GM18909 (cell line): ENCODE results near the gene TMPRSS4.
"Not testable (repeated sequence)": the region's sequence is repeated elsewhere in the genome, so short reads cannot be mapped to it uniquely, and the experiment has no call there.

Source experiments
- ATAC-seq: cut with Tn5 transposase; IDR thresholded peaks from one replicate; pipeline ENCODE4 v1.9.1; 2021; ENCODE audit warnings: mild to moderate bottlenecking; ENCODE audit not compliant: unreplicated experiment, poor library complexity

The TMPRSS4 gene

GRCh38 chr11:118055966-118056365, 20.9 kb upstream of the TMPRSS4 start:
- no peak for ATAC-seq

DNA sequence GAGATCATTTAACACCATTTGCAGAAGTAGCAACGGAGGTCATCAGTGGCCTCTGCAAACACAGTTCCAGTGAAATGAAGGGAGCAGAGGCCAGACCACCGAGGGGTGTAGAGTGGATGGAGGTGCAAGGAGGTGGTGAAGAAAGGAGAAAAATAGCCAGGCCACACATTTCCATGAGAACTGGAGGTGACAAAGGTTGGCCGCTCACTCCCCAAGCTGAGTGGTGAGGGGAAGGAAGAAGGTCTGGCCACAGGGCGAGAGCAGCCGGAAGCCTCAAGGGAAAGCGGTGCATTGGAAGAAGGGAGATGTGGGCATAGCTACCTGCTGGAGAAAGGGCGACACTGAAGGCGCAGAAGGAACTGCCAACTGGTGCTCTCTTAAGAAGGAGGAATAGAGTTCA, 20.1 kb upstream of the TMPRSS4 start:
- no peak for ATAC-seq

DNA sequence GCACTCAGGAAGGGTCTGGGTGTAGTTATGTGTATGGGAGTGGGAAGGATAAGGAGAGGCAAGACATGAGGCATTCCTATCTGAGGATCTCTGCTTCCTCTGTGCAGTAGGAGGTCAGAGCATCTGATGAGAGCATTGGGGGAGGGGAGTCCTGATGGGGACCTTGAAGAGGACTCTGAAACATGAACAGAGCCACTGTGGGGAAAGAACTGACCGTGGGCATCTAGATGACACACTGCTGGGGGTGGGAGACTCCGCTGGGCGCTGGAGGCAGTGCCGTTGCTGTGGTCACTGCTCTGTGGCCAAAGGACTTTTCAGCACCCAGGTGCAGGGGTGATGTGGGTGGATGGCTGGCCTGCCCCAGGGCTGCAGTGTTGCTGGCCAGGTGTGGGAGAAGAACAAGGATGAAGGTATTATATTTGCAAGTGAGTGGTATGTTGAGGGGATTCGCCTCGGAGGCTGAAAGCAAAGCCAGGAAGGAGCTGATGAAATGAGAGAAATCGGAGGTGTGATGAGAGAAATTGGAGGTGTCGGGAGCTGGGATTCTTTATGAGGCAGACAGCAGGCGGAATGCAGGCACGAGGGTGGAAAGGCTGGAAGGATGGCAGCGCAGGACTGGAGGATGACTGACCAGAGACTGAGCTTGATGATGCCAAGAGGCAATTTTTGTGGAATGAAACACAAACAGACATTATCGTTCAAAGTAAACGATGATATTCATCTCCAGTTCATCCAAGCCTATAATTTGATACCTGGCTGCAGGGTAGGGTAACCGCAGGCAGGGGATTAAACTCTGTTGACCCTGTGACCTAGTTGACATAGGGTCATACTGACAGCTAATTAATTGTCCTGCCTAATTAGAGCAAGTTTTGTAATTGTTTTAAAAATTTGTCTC, 19.4 kb upstream of the TMPRSS4 start:
- ATAC-seq = no peak

DNA sequence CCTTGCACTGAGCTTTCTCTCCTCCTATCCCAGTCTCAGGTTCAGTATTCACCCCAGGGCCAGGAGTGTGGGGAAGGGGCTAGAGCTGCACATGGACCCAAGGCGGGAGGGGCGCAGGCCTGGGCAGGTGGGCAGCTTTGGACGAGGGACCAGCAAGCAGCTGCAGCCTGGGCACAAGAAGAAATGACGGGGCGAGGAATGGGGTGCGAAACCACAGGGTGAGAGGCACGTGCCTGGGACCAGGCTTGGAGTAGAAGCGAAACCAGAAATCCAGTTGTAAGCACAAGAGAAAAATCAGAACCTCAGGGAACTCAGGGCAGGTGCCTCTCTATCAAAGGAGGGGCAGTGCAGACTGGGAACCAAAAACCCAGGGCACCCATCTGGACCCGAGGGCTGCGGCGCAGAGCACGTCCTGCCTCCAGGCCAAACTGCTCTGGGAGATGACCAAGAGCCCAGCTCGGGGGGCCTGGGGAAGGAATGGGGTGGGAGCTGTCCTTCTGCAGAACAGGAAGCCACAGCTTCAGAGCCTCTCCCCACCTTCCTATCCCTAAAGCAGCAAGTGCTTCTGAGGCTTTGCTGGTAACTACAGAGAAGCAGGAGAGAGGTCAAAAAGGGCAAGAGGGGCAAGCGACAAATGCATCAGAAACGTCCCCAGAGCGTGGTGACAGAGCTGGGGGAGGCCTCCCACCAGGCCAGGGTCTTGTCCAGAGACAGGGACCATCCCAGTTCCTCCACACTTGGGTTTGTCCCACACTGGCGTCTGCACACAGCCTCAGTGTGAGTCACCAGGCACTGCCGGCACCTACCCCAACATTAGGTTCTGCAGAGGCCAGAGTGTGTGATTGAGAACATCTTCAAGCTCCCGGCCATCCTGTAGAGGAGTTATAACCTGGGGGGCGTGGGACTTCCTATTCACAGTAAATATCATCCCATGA, 18.3 kb upstream of the TMPRSS4 start:
- no peak for ATAC-seq

DNA sequence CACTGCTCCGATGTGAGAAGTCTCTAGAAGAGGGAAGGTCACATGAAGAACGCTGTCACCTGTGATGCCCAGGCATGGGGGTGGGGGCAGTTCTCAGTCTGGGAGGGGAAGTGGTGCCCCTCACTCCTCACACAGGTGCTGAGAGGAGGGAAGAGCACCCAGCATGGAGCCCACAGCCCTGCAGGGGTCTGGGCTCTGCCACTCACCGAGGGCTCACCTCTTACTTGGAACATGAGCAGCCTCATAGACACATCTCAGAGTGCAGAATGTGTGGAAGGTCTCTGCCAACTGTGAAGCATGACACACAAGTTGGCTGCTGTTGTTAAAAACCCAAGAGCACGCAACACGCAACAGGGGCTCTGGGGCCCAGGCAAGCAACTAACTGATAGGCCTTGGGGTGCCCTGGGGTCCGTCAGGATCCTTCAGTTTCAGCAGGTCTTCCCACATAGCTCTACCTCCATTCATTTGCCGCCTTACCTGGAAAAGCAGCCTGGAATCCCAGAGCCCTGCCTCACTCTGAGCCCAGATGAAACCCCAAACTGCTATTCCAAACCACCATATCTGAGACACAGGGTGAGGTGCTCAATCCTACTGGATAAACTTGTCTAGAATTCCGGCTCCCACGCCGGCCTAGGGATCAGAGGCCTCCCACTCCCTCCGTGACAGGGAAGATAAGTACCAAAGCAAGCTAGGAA, 17.5 kb upstream of the TMPRSS4 start:
- ATAC-seq = no peak

DNA sequence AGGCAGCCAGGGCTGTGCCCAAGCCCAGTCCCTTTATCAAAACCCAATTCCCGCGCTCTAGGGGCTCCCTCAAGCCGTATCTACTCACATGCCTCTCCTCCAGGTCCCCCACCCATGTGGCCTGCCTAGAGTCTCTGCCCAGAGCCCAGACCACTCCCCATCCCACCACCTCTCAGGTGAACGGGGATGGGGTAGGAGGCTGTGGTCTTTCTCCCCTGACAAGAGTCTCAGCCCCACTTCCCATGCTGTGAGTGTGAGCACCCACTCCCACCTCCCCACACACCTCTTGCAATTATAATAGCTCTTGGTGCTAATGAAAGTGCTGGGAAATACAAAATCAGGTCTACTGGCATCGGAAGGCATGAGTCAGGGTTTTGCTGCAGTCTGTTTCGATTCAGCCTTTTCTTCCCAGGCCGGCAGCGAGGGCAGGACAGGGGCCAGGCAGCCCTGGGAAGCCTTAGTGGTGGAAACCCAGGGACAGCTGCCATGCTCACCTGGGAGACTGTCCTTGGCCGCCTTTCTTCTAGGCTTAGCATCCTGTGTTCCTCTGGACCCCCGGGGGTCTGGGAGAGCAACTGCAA, 16.7 kb upstream of the TMPRSS4 start:
- ATAC-seq = no peak

GRCh38 chr11:118060869-118061268, 16.0 kb upstream of the TMPRSS4 start:
- no peak for ATAC-seq

DNA sequence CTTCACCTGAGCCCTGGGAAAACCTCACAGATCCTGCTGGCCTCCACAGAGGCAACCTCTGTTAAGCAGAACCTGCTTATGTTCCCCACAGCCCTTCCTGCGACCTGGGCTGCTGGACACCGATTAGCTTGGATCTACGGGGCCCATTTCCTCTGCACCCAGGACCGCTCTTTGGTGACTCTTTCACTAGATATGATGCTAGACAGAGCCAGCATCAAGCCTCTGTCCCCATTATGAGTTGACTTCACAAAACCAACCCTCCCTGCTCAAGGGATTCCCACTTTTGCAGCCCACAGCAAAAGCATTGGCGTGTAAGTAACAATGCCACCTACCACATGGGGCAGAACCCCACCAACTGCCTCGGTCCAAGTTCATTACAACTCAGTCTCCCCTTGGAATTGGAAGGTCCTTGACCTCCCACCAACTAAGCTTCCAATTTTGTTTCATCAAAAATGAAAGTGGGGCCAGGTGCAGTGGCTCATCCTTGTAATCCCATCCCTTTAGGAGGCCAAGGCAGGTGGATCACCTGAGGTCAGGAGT, 15.2 kb upstream of the TMPRSS4 start:
- ATAC-seq = no peak

GRCh38 chr11:118062181-118062580, 14.7 kb upstream of the TMPRSS4 start:
- not testable (repeated sequence) for ATAC-seq

DNA sequence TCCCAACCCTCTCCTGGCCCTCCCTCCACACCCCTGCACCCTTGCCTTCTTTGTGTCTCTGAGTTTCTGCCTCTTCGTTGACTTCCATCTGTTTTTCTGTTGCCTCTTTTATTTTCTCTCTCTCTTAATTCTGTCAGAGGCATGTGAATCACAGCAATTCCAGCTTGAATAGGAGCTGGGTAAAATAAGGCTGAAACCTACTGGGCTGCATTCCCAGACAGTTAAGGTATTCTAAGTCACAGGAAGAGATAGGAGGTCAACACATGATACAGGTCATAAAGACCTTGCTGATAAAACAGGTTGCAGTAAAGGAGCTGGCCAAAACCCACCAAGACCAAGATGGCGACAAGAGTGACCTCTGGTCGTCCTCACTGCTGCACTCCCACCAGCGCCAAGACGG, 14.2 kb upstream of the TMPRSS4 start:
- ATAC-seq = not testable (repeated sequence)

- ATAC-seq = no peak
Observed at GRCh38 chr11:118064956-118065355, 11.9 kb upstream of the TMPRSS4 start.

GRCh38 chr11:118065384-118065783, 11.5 kb upstream of the TMPRSS4 start:
- no peak for ATAC-seq

DNA sequence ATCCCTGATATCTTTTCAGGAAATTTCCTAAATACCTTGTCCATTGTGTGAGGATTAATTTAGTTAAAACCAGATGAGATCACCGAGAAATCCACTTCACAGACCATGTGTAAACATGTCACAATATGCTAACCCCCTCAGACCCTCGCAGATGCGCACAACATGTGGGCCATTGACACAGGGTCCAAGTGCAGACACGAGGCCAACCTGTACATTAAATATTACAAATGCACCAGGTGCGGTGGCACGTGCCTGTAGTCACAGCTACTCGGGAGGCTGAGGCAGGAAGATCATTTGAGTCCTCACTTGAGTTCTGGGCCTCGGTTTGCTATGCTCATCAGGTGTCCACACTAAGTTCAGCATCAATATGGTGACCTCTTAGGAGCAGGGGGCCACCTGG, 9.9 kb upstream of the TMPRSS4 start:
- no peak for ATAC-seq

- no peak for ATAC-seq
Observed at GRCh38 chr11:118068206-118068944, 8.5 kb upstream of the TMPRSS4 start.

- no peak for ATAC-seq
Observed at GRCh38 chr11:118068945-118069612, 7.8 kb upstream of the TMPRSS4 start.

- no peak for ATAC-seq
Observed at GRCh38 chr11:118071416-118072030, 5.4 kb upstream of the TMPRSS4 start.

GRCh38 chr11:118073554-118073953, 3.3 kb upstream of the TMPRSS4 start:
- ATAC-seq = no peak

- ATAC-seq = no peak
Observed at GRCh38 chr11:118074091-118074685, 2.7 kb upstream of the TMPRSS4 start.
